ENCODE measurements around the gene EPHB3. TPM values are rescaled to one million over a fixed set of nuclear protein-coding genes. Genes with fewer than 3 reads are reported as not detected.

Gene EPHB3
- total and polyA plus RNA-seq, 4 donors = 0.14 to 1.8 (median 0.67) TPM

- Histone ChIP-seq H3K36me3 (ENCODE audit: control insufficient read depth in 4 of 4, insufficient read depth in 3 of 4, low read depth in 1 of 4, low read length in 3 of 4) (no peaks in the 10 kb centered on the region), H3K4me1 (ENCODE audit: control insufficient read depth in 4 of 4, insufficient read depth in 4 of 4, low read length in 3 of 4) (peaks cover 0 to 6% (median 2%) of the 10 kb centered on the region in 4 donors), H3K9ac (ENCODE audit: low read depth in 1 of 2, low read length in 2 of 2) (no peak overlapping the region), H3K4me3 (ENCODE audit: low read depth in 1 of 3, low read length in 3 of 3) (peak overlapping the region in 1 of 3 donors; percentile 34), H3K9me3 (ENCODE audit: control insufficient read depth in 4 of 4, low read length in 3 of 4) (no peaks in the 10 kb centered on the region), H3K27ac (ENCODE audit: low read depth in 1 of 2, low read length in 2 of 2) (no peak overlapping the region), H3K27me3 (ENCODE audit: control insufficient read depth in 4 of 4, insufficient read depth in 4 of 4, low read length in 3 of 4) (no peaks in the 10 kb centered on the region)
- no peak for DNase-seq (ENCODE audit: low spot score)
- WGBS = 10% methylated on average over 16 of the region's 16 CpGs
- TF ChIP-seq REST (IDR thresholded peaks at IDR 0.05) = no peak
- TF ChIP-seq YY1 (IDR thresholded peaks at IDR 0.05) = no peak
- TF ChIP-seq ATF3 (IDR thresholded peaks at IDR 0.05) = no peak
- no peak for TF ChIP-seq ZBTB33 (IDR thresholded peaks at IDR 0.05)
These were observed 7.0 kb downstream of the EPHB3 start for GRCh38 chr3:184568560-184568923.

GRCh38 chr3:184568924-184569829 is 7.6 kb downstream of the EPHB3 start:
- 8% methylated on average over 68 of the region's 68 CpGs for WGBS
- H3K4me3 ChIP-seq (ENCODE audit: low read depth in 1 of 3, low read length in 3 of 3) = peak overlapping the region in 1 of 3 donors; percentile 34
- H3K27ac ChIP-seq (ENCODE audit: low read depth in 1 of 2, low read length in 2 of 2) = no peak overlapping the region
- H3K4me1 ChIP-seq (ENCODE audit: control insufficient read depth in 4 of 4, insufficient read depth in 4 of 4, low read length in 3 of 4) = peaks cover 0 to 6% (median 2%) of the 10 kb centered on the region in 4 donors
- no peaks in the 10 kb centered on the region for H3K27me3 ChIP-seq (ENCODE audit: control insufficient read depth in 4 of 4, insufficient read depth in 4 of 4, low read length in 3 of 4)
- TF ChIP-seq CTCF (IDR thresholded peaks at IDR 0.05; ENCODE audit: low read depth, low read length, missing input control) (no peak), RAD21 (IDR thresholded peaks at IDR 0.05) (peak in 1 of 2 donors; percentile 47), ZBTB33 (IDR thresholded peaks at IDR 0.05) (no peak), ATF3 (IDR thresholded peaks at IDR 0.05) (no peak), SP1 (IDR thresholded peaks at IDR 0.05) (peak; percentile 22)
- H3K36me3 ChIP-seq (ENCODE audit: control insufficient read depth in 4 of 4, insufficient read depth in 3 of 4, low read depth in 1 of 4, low read length in 3 of 4) = no peaks in the 10 kb centered on the region
- H3K9me3 ChIP-seq (ENCODE audit: control insufficient read depth in 4 of 4, low read length in 3 of 4) = no peaks in the 10 kb centered on the region
- DNase-seq (ENCODE audit: low spot score) = no peak
- H3K9ac ChIP-seq (ENCODE audit: low read depth in 1 of 2, low read length in 2 of 2) = no peak overlapping the region
